HEK293 (cell line): Measurements from ENCODE around the gene PIAS2.

Experiments used
- CTCF ChIA-PET: fragments of 350-600 bp; formaldehyde crosslinking; extraction: SDS; loops from one replicate; lab custom pipeline; 2021; ENCODE audit warnings: antibody characterized with exemption; lab: Yijun Ruan, JAX
- POLR2A ChIA-PET: fragments of 300-600 bp; formaldehyde crosslinking; extraction: SDS; loops from one replicate; lab custom pipeline; 2020; ENCODE audit warnings: antibody characterized with exemption, inconsistent platforms; lab: Yijun Ruan, JAX
- H3K27ac ChIP-seq: fragments of 200-500 bp; sonication (Bioruptor generic); 2 replicates; pipeline ENCODE4 v1.5.1; 2014; ENCODE audit warnings: low read depth, low read length, control low read depth, inconsistent platforms; ENCODE audit errors: extremely low read depth
- H3K36me3 ChIP-seq, 2 experiments: fragments of 200-500 bp in 1 of 2; sonication (Bioruptor generic) in 1 of 2; 1 replicate in 1 of 2; 2 replicates in 1 of 2; pipeline ENCODE4 v1.5.1; 2014 to 2017; ENCODE audit warnings: inconsistent platforms in 2 of 2, low read length in 2 of 2; ENCODE audit not compliant: control insufficient read depth in 2 of 2, insufficient read depth in 1 of 2
- H3K4me1 ChIP-seq: fragments of 200-500 bp; sonication (Bioruptor generic); 2 replicates; pipeline ENCODE4 v1.5.1; 2014; ENCODE audit warnings: mild to moderate bottlenecking, low read length, inconsistent platforms; ENCODE audit not compliant: control insufficient read depth, insufficient read depth
- H3K4me3 ChIP-seq: 2 replicates; pipeline ENCODE4 v1.5.1; 2011; ENCODE audit warnings: low read depth, mild to moderate bottlenecking, control low read depth, low read length, moderate library complexity
- H3K9me3 ChIP-seq: fragments of 200-500 bp; sonication (Bioruptor generic); 2 replicates; pipeline ENCODE4 v1.5.1; 2014; ENCODE audit warnings: low read depth, low read length, inconsistent platforms; ENCODE audit not compliant: control insufficient read depth, insufficient read depth
- HOXC10 ChIP-seq: sonication (generic); formaldehyde crosslinking; IDR thresholded peaks from 2 replicates; pipeline ENCODE4 v1.8.1; 2023; ENCODE audit warnings: mild to moderate bottlenecking, missing genetic modification reagents
- PRDM1 ChIP-seq: fragments of 450-650 bp; formaldehyde crosslinking; IDR thresholded peaks from 2 replicates; pipeline ENCODE4; 2016; ENCODE audit warnings: missing biosample characterization, missing genetic modification characterization
- SALL2 ChIP-seq: fragments of 450-650 bp; formaldehyde crosslinking; IDR thresholded peaks from 2 replicates; pipeline ENCODE4 v1.5.0; 2017; ENCODE audit warnings: missing biosample characterization, mild to moderate bottlenecking, missing genetic modification characterization, borderline replicate concordance
- SCRT2 ChIP-seq: fragments of 450-650 bp; formaldehyde crosslinking; IDR thresholded peaks from 2 replicates; pipeline ENCODE4 v1.5.1; 2016; ENCODE audit warnings: missing biosample characterization, missing genetic modification characterization
- YY2 ChIP-seq: fragments of 450-650 bp; formaldehyde crosslinking; IDR thresholded peaks from 2 replicates; pipeline ENCODE4 v1.5.1; 2016; ENCODE audit warnings: missing biosample characterization, missing genetic modification characterization
- ZFP37 ChIP-seq: fragments of 450-650 bp; formaldehyde crosslinking; IDR thresholded peaks from 2 replicates; pipeline ENCODE4 v1.5.1; 2016; ENCODE audit warnings: missing biosample characterization, missing genetic modification characterization
- ZNF114 ChIP-seq: fragments of 450-650 bp; formaldehyde crosslinking; IDR thresholded peaks from 2 replicates; pipeline ENCODE4 v1.5.0; 2017; ENCODE audit warnings: missing biosample characterization, missing genetic modification characterization
- ZNF132 ChIP-seq: fragments of 450-650 bp; formaldehyde crosslinking; IDR thresholded peaks from 2 replicates; pipeline ENCODE4 v1.5.1; 2017; ENCODE audit warnings: missing biosample characterization, missing genetic modification characterization, borderline replicate concordance
- ZNF140 ChIP-seq: fragments of 450-650 bp; formaldehyde crosslinking; IDR thresholded peaks from 2 replicates; pipeline ENCODE4 v1.5.1; 2016; ENCODE audit warnings: missing biosample characterization, missing genetic modification characterization
- ZNF157 ChIP-seq: fragments of 450-650 bp; formaldehyde crosslinking; IDR thresholded peaks from 2 replicates; pipeline ENCODE4 v1.5.1; 2016; ENCODE audit warnings: missing biosample characterization, missing genetic modification characterization
- ZNF174 ChIP-seq: fragments of 450-650 bp; formaldehyde crosslinking; IDR thresholded peaks from 2 replicates; pipeline ENCODE4 v1.5.0; 2017; ENCODE audit warnings: missing biosample characterization, mild to moderate bottlenecking, missing genetic modification characterization
- ZNF19 ChIP-seq: fragments of 450-650 bp; formaldehyde crosslinking; IDR thresholded peaks from 2 replicates; pipeline ENCODE4; 2016; ENCODE audit warnings: missing biosample characterization, missing genetic modification characterization, low read depth
- ZNF211 ChIP-seq: fragments of 450-650 bp; formaldehyde crosslinking; IDR thresholded peaks from 2 replicates; pipeline ENCODE4 v1.5.1; 2016; ENCODE audit warnings: low read depth, missing biosample characterization, missing genetic modification characterization
- ZNF266 ChIP-seq: fragments of 450-650 bp; formaldehyde crosslinking; IDR thresholded peaks from 2 replicates; pipeline ENCODE4 v1.5.1; 2016; ENCODE audit warnings: missing biosample characterization, missing genetic modification characterization, low read depth
- ZNF37A ChIP-seq: fragments of 450-650 bp; IDR thresholded peaks from 2 replicates; pipeline ENCODE4 v1.5.1; 2018; ENCODE audit warnings: missing biosample characterization, missing genetic modification characterization
- ZNF433 ChIP-seq: fragments of 450-650 bp; formaldehyde crosslinking; IDR thresholded peaks from 2 replicates; pipeline ENCODE4 v1.5.1; 2016; ENCODE audit warnings: missing biosample characterization, missing genetic modification characterization, low read depth
- ZNF624 ChIP-seq: fragments of 450-650 bp; formaldehyde crosslinking; IDR thresholded peaks from 2 replicates; pipeline ENCODE4 v1.5.1; 2017; ENCODE audit warnings: missing biosample characterization, missing genetic modification characterization
- TF ChIP-seq, protein P1 (sequence below): fragments of 450-650 bp; formaldehyde crosslinking; conservative IDR thresholded peaks from 2 replicates; pipeline ENCODE4 v1.5.1; 2016; ENCODE audit warnings: low read depth, missing biosample characterization, missing genetic modification characterization
- TF ChIP-seq, protein P2 (sequence below): fragments of 450-650 bp; formaldehyde crosslinking; IDR thresholded peaks from 2 replicates; pipeline ENCODE4 v1.5.1; 2017; ENCODE audit warnings: missing biosample characterization, missing genetic modification characterization
- TF ChIP-seq, protein P3 (sequence below): fragments of 450-650 bp; formaldehyde crosslinking; IDR thresholded peaks from 2 replicates; pipeline ENCODE4 v1.5.1; 2016; ENCODE audit warnings: missing biosample characterization, missing genetic modification characterization
- TF ChIP-seq, protein P4 (sequence below): fragments of 450-650 bp; formaldehyde crosslinking; IDR thresholded peaks from 2 replicates; pipeline ENCODE4 v1.5.1; 2016; ENCODE audit warnings: missing biosample characterization, missing genetic modification characterization
- TF ChIP-seq, protein P5 (sequence below): fragments of 450-650 bp; formaldehyde crosslinking; IDR thresholded peaks from 2 replicates; pipeline ENCODE4 v1.5.1; 2016; ENCODE audit warnings: missing biosample characterization, missing genetic modification characterization

PIAS2 gene

DNA sequence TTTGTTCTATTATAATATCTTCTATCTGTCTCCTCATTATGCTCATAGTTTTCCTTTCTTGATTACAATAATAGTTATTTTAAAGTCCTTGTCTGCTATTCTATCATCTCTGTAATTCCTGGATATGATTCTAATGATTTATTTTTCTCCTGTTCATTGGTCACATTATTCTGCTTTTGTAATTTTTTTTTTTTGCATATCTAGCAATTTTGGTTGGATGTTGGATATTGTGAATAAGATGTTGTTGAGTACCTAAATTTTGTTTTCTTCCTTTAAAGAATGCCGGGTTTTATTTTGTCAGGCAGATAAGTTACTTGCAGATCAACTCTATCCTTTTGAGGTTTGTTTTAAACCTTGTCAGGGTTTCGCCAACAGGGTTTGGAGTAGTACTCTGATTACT is 25.3 kb upstream of the PIAS2 start (continued):
- TF ChIP-seq, protein P1, sequence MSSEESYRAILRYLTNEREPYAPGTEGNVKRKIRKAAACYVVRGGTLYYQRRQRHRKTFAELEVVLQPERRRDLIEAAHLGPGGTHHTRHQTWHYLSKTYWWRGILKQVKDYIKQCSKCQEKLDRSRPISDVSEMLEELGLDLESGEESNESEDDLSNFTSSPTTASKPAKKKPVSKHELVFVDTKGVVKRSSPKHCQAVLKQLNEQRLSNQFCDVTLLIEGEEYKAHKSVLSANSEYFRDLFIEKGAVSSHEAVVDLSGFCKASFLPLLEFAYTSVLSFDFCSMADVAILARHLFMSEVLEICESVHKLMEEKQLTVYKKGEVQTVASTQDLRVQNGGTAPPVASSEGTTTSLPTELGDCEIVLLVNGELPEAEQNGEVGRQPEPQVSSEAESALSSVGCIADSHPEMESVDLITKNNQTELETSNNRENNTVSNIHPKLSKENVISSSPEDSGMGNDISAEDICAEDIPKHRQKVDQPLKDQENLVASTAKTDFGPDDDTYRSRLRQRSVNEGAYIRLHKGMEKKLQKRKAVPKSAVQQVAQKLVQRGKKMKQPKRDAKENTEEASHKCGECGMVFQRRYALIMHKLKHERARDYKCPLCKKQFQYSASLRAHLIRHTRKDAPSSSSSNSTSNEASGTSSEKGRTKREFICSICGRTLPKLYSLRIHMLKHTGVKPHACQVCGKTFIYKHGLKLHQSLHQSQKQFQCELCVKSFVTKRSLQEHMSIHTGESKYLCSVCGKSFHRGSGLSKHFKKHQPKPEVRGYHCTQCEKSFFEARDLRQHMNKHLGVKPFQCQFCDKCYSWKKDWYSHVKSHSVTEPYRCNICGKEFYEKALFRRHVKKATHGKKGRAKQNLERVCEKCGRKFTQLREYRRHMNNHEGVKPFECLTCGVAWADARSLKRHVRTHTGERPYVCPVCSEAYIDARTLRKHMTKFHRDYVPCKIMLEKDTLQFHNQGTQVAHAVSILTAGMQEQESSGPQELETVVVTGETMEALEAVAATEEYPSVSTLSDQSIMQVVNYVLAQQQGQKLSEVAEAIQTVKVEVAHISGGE = no peak
- TF ChIP-seq ZNF433 = no peak
- no peak for TF ChIP-seq ZNF266 (tag by site-specific recombination)
- TF ChIP-seq ZNF140 = no peak
- TF ChIP-seq SALL2 = no peak
- TF ChIP-seq, all 188 proteins: peak for 0

DNA sequence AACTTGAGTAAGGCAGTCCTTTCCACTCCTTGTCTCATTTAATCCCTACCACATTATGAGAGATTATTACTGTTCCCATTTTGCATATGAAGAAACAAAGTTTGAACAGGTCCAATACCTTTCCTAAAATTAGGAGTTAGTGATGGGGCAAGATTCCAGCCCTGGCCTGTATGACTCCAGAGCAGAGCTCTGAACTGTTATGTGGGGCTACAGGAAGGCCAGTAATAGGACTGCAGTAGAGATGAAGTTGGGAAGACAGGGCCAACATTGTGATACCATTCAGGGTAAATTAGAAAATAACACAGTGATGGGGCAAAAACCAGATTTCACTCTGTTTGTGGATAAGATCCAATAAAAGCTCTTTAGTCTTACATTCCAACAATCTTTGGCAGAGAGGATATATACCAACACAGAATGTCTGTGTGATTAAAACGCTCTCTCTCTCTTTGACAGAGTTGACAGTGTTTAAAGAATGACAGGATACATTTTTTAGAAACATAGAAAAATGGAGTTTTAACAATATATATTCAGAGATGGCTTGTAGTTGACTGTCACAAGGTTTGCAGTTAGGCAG is 22.8 kb upstream of the PIAS2 start:
- Histone ChIP-seq H3K9me3 (no peaks in the 10 kb centered on the region), H3K36me3 (no peaks in the 10 kb centered on the region), H3K27ac (no peak overlapping the region), H3K4me3 (no peak overlapping the region), H3K4me1 (no peaks in the 10 kb centered on the region)
- TF ChIP-seq ZNF211 (tag by site-specific recombination) (no peak), ZNF132 (tag by site-specific recombination) (no peak)
- ChIA-PET CTCF (interaction anchor here (2.2 kb wide), 1 partner anchor 10 kb away, joined by 18 read pairs; no protein-coding TSS in a partner anchor), POLR2A (interaction anchor here (1.4 kb wide), 1 partner anchor 22 kb away, joined by 6 read pairs; the partner anchor contains the start of genes KATNAL2 and PIAS2)

DNA sequence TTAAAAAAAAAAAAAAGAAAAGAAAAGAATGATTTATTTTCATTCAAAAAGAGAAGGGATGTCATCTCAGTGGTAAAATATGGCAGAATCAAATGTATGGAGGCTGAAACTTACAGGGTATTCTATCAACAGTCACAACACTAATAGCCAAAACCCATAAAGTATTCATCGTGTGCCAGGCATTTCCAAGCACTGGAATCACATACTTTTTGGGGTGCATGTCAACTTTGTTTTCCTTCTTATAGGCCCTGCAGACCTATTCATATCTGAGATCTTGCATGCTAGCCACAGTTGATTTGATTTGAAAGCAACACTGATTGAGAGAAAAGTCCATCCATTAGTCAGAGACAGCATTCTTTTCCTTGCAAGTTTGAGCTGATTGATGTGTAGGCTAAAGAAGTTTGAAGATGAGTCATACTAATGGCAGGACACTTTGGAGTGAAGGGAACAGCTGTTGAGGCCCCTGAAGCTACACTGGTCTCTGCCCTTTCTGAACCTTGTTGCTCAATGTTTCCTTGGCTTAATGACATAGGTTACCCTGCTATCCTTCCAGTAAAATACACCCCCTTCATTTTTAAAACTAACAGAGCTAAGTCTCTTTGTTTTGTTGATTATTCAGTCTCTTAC is 22.1 kb upstream of the PIAS2 start:
- no peaks in the 10 kb centered on the region for H3K36me3 ChIP-seq
- no peak overlapping the region for H3K4me3 ChIP-seq
- H3K4me1 ChIP-seq = no peaks in the 10 kb centered on the region
- H3K27ac ChIP-seq = no peak overlapping the region
- ChIA-PET POLR2A (interaction anchor here (1.4 kb wide), 1 partner anchor 22 kb away, joined by 6 read pairs; the partner anchor contains the start of genes KATNAL2 and PIAS2), CTCF (interaction anchor here (2.2 kb wide), 1 partner anchor 10 kb away, joined by 18 read pairs; no protein-coding TSS in a partner anchor)
- no peak for TF ChIP-seq ZNF174 (tag by site-specific recombination)
- TF ChIP-seq SCRT2 (tag by site-specific recombination) = no peak
- no peak for TF ChIP-seq ZNF19 (tag by site-specific recombination)
- peak; percentile 80 for TF ChIP-seq PRDM1 (tag by site-specific recombination)
- TF ChIP-seq, protein P2, sequence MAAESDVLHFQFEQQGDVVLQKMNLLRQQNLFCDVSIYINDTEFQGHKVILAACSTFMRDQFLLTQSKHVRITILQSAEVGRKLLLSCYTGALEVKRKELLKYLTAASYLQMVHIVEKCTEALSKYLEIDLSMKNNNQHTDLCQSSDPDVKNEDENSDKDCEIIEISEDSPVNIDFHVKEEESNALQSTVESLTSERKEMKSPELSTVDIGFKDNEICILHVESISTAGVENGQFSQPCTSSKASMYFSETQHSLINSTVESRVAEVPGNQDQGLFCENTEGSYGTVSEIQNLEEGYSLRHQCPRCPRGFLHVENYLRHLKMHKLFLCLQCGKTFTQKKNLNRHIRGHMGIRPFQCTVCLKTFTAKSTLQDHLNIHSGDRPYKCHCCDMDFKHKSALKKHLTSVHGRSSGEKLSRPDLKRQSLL (tag by site-specific recombination) = no peak
- TF ChIP-seq ZNF114 (tag by site-specific recombination) = no peak
- TF ChIP-seq, protein P3, sequence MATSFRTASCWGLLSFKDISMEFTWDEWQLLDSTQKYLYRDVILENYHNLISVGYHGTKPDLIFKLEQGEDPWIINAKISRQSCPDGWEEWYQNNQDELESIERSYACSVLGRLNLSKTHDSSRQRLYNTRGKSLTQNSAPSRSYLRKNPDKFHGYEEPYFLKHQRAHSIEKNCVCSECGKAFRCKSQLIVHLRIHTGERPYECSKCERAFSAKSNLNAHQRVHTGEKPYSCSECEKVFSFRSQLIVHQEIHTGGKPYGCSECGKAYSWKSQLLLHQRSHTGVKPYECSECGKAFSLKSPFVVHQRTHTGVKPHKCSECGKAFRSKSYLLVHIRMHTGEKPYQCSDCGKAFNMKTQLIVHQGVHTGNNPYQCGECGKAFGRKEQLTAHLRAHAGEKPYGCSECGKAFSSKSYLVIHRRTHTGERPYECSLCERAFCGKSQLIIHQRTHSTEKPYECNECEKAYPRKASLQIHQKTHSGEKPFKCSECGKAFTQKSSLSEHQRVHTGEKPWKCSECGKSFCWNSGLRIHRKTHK (tag by site-specific recombination) = no peak
- peak; percentile 97 for TF ChIP-seq ZFP37 (tag by site-specific recombination)
- TF ChIP-seq, protein P4, sequence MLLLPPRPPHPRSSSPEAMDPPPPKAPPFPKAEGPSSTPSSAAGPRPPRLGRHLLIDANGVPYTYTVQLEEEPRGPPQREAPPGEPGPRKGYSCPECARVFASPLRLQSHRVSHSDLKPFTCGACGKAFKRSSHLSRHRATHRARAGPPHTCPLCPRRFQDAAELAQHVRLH (tag by site-specific recombination) = no peak
- no peak for TF ChIP-seq ZNF37A
- TF ChIP-seq HOXC10 (CRISPR knock-in tag) = no peak
- TF ChIP-seq, protein P5, sequence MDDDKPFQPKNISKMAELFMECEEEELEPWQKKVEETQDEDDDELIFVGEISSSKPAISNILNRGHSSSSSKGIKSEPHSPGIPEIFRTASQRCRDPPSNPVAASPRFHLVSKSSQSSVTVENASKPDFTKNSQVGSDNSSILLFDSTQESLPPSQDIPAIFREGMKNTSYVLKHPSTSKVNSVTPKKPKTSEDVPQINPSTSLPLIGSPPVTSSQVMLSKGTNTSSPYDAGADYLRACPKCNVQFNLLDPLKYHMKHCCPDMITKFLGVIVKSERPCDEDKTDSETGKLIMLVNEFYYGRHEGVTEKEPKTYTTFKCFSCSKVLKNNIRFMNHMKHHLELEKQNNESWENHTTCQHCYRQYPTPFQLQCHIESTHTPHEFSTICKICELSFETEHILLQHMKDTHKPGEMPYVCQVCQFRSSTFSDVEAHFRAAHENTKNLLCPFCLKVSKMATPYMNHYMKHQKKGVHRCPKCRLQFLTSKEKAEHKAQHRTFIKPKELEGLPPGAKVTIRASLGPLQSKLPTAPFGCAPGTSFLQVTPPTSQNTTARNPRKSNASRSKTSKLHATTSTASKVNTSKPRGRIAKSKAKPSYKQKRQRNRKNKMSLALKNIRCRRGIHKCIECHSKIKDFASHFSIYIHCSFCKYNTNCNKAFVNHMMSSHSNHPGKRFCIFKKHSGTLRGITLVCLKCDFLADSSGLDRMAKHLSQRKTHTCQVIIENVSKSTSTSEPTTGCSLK (tag by site-specific recombination) = no peak
- TF ChIP-seq ZNF157 = no peak
- no peak for TF ChIP-seq ZNF624 (tag by site-specific recombination)
- TF ChIP-seq YY2 (tag by site-specific recombination) = 0 out of 2 replicates have a peak, but pooled peaks have one; percentile 18
- H3K9me3 ChIP-seq = no peaks in the 10 kb centered on the region
